Right lobe of liver (tissue), 4 donors: ENCODE measurements around the gene IGSF9B.

Experiments used
- CTCF ChIP-seq, 4 donors: fragments of 200-600 bp in 3 of 4; fragments of 450-650 bp in 1 of 4; IDR thresholded peaks; one replicate each; pipeline versions ENCODE4 v1.5.1 to v1.8.0; 2016 to 2022; ENCODE audit warnings: antibody characterized with exemption in 4 of 4, mild to moderate bottlenecking in 2 of 4
- POLR2A ChIP-seq: fragments of 450-650 bp; IDR thresholded peaks from one replicate; pipeline ENCODE4 v1.6.1; 2017; ENCODE audit warnings: antibody characterized with exemption, mild to moderate bottlenecking
- donor health status: DM: no; HTN: no; CAD: no.
- donor health status: DM: no; HTN: no; CAD: no.
- donor health status: DM: no; HTN: yes; CAD: no.

DNA sequence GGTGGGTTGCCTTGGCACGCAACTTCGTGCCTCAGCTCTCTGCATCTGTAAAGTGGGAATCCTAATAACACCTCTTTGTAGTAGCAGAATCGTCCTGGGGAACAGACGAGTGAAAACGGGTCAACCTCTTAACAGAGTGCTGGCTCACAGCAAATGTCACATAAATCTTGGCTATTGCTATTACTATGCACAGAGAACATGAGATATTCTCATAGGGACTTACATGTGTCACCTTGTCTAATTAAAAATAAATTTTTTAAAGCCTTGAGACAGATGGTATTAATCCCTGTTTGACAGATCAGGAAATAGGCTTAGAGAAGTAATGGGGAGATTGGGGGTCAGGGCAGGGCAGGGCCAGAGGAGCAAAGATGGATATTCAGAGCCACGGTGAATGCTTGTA lies 44.3 kb upstream of the IGSF9B start:
- no peak for TF ChIP-seq POLR2A
- no peak for TF ChIP-seq CTCF (IDR thresholded peaks at IDR 0.05)
